Dendritic cell treated with granulocyte-macrophage colony-stimulating factor and Interleukin-4, amounts not matched to agents 40 ng/mL and 50 ng/mL, for 4 days (primary cell): ENCODE data around the gene FOXA3.
"Not testable (repeated sequence)": the region's sequence is repeated elsewhere in the genome, so short reads cannot be mapped to it uniquely, and the experiment has no call there.

ENCODE experiments used
- H3K27ac Mint-ChIP-seq: one replicate; pipeline ENCODE4 v1.8.0; 2022; ENCODE audit warnings: mild to moderate bottlenecking, mixed read lengths
- H3K27me3 Mint-ChIP-seq: one replicate; pipeline ENCODE4 v1.8.0; 2022; ENCODE audit warnings: mild to moderate bottlenecking, mixed read lengths
- H3K36me3 Mint-ChIP-seq: one replicate; pipeline ENCODE4 v1.8.0; 2022; ENCODE audit warnings: low read depth, mixed read lengths
- H3K4me1 Mint-ChIP-seq: one replicate; pipeline ENCODE4 v1.8.0; 2022; ENCODE audit warnings: low read depth, mixed read lengths
- H3K4me3 Mint-ChIP-seq: one replicate; pipeline ENCODE4 v1.8.0; 2022; ENCODE audit warnings: mild to moderate bottlenecking, moderate library complexity, mixed read lengths
- H3K9me3 Mint-ChIP-seq: one replicate; pipeline ENCODE4 v1.8.0; 2022; ENCODE audit warnings: mixed read lengths
- intact Hi-C: fragments of 100-400 bp; cut with micrococcal nuclease; formaldehyde crosslinking; loops from one replicate; pipeline ENCODE4 v1.15.0; 2022

FOXA3 gene

GRCh38 chr19:45854167-45854778 lies 9.9 kb upstream of the FOXA3 start:
- Mint-ChIP-seq H3K36me3 (peaks cover 100% of the 10 kb centered on the region), H3K4me1 (peaks cover 7% of the 10 kb centered on the region), H3K9me3 (no peaks in the 10 kb centered on the region), H3K4me3 (no peak overlapping the region), H3K27ac (no peak overlapping the region), H3K27me3 (no peaks in the 10 kb centered on the region)
- intact Hi-C loops: no loop called here

GRCh38 chr19:45860359-45861259 lies 3.5 kb upstream of the FOXA3 start:
- intact Hi-C loops: no loop called here
- peaks cover 23% of the 10 kb centered on the region for H3K27me3 Mint-ChIP-seq
- peaks cover 75% of the 10 kb centered on the region for H3K36me3 Mint-ChIP-seq
- H3K9me3 Mint-ChIP-seq: no peaks in the 10 kb centered on the region
- H3K27ac Mint-ChIP-seq: no peak overlapping the region
- peak overlapping the region; percentile 20 for H3K4me3 Mint-ChIP-seq
- peaks cover 40% of the 10 kb centered on the region for H3K4me1 Mint-ChIP-seq

DNA sequence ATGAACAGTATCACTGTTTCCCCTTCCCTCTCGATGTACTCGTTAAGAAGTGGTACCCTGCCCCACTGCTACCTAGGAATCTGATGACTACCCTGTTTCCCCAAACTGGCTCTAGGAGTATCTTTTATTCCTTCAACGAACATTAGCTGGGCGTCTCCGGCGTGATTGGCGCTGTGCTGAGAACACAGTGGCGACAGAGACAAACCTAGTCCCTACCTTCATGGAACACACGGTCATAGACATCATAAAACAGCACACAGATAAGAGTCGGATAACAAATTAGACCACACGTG lies 1.9 kb upstream of the FOXA3 start:
- intact Hi-C loops: no loop called here
- H3K36me3 Mint-ChIP-seq: peaks cover 59% of the 10 kb centered on the region
- no peaks in the 10 kb centered on the region for H3K9me3 Mint-ChIP-seq
- peak overlapping the region; percentile 91 for H3K4me3 Mint-ChIP-seq
- peaks cover 40% of the 10 kb centered on the region for H3K4me1 Mint-ChIP-seq
- H3K27ac Mint-ChIP-seq: peak overlapping the region; percentile 90
- peaks cover 38% of the 10 kb centered on the region for H3K27me3 Mint-ChIP-seq

GRCh38 chr19:45862564-45863334 lies 1.4 kb upstream of the FOXA3 start, which contains the start of gene SYMPK:
Gene SYMPK (minus strand): TSS chr19:45863147. CDS start chr19:45854495, 8,652 bp downstream.
- H3K36me3 Mint-ChIP-seq: peaks cover 53% of the 10 kb centered on the region
- H3K27ac Mint-ChIP-seq: peak within 1 kb of the TSS; percentile 90
- H3K27me3 Mint-ChIP-seq: peaks cover 44% of the 10 kb centered on the region

DNA sequence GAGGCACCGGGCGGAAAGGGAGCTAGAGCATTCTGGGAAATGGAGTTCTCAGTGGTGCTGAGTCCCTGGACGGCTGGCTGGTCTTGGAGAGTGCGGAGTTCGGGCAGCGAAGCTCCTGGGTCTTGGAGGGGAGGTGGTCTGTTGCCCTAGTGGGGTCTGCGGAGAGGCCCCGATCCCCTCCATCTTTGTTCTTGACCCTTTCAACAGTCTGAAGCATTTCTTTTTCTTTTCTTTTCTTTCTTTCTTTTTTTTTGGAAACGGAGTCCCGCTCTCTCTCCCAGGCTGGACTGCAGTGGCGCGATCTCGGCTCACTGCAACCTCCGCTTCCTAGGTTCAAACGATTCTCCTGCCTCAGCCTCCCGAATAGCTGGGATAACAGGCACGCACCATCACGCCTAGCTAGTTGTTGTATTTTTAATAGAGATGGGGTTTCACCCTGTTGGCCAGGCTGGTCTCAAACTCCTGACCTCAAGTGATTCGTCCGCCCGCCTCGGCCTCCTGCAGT lies 739 bp upstream of the FOXA3 start:
- Mint-ChIP-seq H3K4me3 (peak overlapping the region; percentile 91), H3K27me3 (peaks cover 49% of the 10 kb centered on the region), H3K27ac (peak overlapping the region; percentile 90), H3K4me1 (peaks cover 36% of the 10 kb centered on the region), H3K9me3 (no peaks in the 10 kb centered on the region), H3K36me3 (peaks cover 47% of the 10 kb centered on the region)
- intact Hi-C loops: loop anchor here (1.0 kb wide), 2 partner anchors 23 to 132 kb away; partner anchors contain the start of genes CCDC61 and IRF2BP1

More at GRCh38 chr19:45862564-45863334, 1.4 kb upstream of the FOXA3 start, which contains the start of gene SYMPK:
- intact Hi-C loops: loop anchor here (1.0 kb wide), 2 partner anchors 24 to 133 kb away; partner anchors contain the start of genes CCDC61 and IRF2BP1
- Mint-ChIP-seq H3K9me3 (no peaks in the 10 kb centered on the region), H3K4me3 (peak within 1 kb of the TSS; percentile 91), H3K4me1 (peaks cover 40% of the 10 kb centered on the region)

DNA sequence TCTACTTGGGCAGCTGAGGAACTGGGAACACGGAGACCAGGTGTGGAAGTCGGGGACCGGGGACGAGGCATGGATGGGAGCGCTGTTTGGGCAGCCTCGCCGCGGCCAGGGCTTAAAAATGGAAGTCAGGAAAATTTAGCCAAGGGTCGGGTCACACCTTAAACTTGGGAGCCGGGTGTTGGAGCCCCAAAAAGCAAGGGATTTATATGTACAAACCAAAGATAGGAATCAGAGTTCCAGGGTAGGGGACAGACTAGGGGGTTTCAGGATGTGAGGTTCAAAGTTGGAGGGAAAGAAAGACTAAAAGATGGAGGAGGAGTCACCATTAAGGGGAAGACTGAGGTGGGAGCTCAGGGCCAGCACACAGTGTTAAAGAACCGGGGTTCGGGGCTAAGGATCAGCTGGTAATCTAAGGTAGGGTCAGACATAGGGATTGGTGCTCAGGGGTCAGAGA lies 530 bp downstream of the FOXA3 start:
- H3K27me3 Mint-ChIP-seq: peaks cover 51% of the 10 kb centered on the region
- no peak overlapping the region for H3K27ac Mint-ChIP-seq
- H3K4me3 Mint-ChIP-seq: peak overlapping the region; percentile 25
- no peaks in the 10 kb centered on the region for H3K9me3 Mint-ChIP-seq
- H3K36me3 Mint-ChIP-seq: peaks cover 34% of the 10 kb centered on the region
- peaks cover 30% of the 10 kb centered on the region for H3K4me1 Mint-ChIP-seq
- intact Hi-C loops: loop anchor here (1.0 kb wide), 1 partner anchor 19 kb away; no protein-coding TSS in a partner anchor

- H3K27ac Mint-ChIP-seq: no peak overlapping the region
- H3K27me3 Mint-ChIP-seq: peaks cover 54% of the 10 kb centered on the region
- H3K36me3 Mint-ChIP-seq: peaks cover 27% of the 10 kb centered on the region
- no peaks in the 10 kb centered on the region for H3K9me3 Mint-ChIP-seq
- intact Hi-C loops: no loop called here
- H3K4me1 Mint-ChIP-seq: peaks cover 26% of the 10 kb centered on the region
- no peak overlapping the region for H3K4me3 Mint-ChIP-seq
These were observed 1.3 kb downstream of the FOXA3 start for GRCh38 chr19:45865269-45865948.

DNA sequence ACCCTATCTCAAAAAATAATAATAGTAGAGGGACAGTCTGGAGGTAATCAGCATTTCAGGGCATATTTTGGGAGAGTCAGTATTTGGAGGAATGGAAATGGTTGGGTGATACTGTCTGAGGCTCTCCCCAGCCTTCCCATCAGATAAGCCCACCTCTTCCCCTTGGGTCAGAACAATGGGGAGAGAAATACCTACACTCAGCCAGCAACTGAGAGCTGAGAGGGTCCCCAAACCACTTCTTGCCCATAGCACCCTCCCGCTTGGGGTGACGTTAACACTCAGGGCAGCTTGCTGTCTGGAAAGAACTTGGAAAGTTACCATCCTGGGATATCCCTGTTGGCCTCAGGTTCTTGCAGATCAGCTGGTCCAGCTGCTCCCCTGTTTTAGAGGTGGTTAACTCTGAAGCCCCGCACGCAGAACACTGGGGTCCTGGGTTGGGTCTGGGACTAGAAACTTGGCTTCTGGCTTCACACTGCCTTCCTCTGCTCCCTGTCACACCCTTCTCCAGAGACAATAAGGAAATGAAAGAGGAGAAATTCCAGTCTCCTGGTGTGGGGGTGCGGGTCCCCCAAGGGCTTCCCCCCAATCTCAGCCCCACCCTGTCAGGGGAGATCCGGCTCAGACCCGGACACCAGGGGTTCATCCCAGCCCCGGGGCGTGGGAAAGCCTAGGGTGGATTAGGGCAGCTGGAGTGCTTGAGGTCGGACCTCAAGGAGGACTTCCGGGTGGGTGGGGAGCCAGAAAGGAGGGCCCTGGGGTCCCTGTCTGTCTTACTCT lies 2.5 kb downstream of the FOXA3 start:
- peaks cover 17% of the 10 kb centered on the region for H3K36me3 Mint-ChIP-seq

DNA sequence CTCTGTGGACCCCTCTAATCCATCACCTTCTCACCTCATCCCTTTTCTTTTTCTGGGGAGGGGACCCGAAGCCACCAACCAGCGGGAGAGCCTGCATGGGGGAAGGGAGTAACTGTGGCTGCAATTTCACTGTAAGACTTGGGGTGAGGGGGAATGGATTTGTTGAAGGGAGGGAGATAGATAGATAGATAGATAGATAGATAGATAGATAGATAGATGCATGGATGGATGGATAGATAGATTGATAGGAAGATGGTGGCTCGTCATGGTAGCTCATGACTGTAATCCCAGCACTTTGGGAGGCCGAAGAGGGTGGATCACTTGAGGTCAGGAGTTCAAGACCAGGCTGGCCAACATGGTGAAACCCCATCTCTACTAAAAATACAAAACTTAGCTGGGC lies 3.1 kb downstream of the FOXA3 start:
- Mint-ChIP-seq H3K4me1 (peaks cover 19% of the 10 kb centered on the region), H3K36me3 (peaks cover 10% of the 10 kb centered on the region), H3K27me3 (peaks cover 61% of the 10 kb centered on the region)
- H3K4me3 Mint-ChIP-seq, intact Hi-C loops, H3K27ac Mint-ChIP-seq, H3K9me3 Mint-ChIP-seq: not testable (repeated sequence)

More for the DNA sequence above, 2.5 kb downstream of the FOXA3 start:
- intact Hi-C loops: no loop called here
- H3K4me3 Mint-ChIP-seq: no peak overlapping the region
- no peak overlapping the region for H3K27ac Mint-ChIP-seq
- H3K4me1 Mint-ChIP-seq: peaks cover 25% of the 10 kb centered on the region
- no peaks in the 10 kb centered on the region for H3K9me3 Mint-ChIP-seq
- peaks cover 60% of the 10 kb centered on the region for H3K27me3 Mint-ChIP-seq

GRCh38 chr19:45870798-45871197 lies 6.7 kb downstream of the FOXA3 start:
- intact Hi-C loops: no loop called here
- Mint-ChIP-seq H3K36me3 (no peaks in the 10 kb centered on the region), H3K27me3 (peaks cover 62% of the 10 kb centered on the region), H3K4me3 (no peak overlapping the region), H3K9me3 (no peaks in the 10 kb centered on the region), H3K4me1 (peaks cover under 1% of the 10 kb centered on the region), H3K27ac (no peak overlapping the region)

DNA sequence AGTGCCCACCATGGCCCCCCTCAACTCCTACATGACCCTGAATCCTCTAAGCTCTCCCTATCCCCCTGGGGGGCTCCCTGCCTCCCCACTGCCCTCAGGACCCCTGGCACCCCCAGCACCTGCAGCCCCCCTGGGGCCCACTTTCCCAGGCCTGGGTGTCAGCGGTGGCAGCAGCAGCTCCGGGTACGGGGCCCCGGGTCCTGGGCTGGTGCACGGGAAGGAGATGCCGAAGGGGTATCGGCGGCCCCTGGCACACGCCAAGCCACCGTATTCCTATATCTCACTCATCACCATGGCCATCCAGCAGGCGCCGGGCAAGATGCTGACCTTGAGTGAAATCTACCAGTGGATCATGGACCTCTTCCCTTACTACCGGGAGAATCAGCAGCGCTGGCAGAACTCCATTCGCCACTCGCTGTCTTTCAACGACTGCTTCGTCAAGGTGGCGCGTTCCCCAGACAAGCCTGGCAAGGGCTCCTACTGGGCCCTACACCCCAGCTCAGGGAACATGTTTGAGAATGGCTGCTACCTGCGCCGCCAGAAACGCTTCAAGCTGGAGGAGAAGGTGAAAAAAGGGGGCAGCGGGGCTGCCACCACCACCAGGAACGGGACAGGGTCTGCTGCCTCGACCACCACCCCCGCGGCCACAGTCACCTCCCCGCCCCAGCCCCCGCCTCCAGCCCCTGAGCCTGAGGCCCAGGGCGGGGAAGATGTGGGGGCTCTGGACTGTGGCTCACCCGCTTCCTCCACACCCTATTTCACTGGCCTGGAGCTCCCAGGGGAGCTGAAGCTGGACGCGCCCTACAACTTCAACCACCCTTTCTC lies 8.2 kb downstream of the FOXA3 start:
- Mint-ChIP-seq H3K36me3 (no peaks in the 10 kb centered on the region), H3K4me1 (peaks cover 14% of the 10 kb centered on the region), H3K27me3 (peaks cover 63% of the 10 kb centered on the region), H3K9me3 (no peaks in the 10 kb centered on the region), H3K27ac (no peak overlapping the region), H3K4me3 (no peak overlapping the region)
- intact Hi-C loops: no loop called here

DNA sequence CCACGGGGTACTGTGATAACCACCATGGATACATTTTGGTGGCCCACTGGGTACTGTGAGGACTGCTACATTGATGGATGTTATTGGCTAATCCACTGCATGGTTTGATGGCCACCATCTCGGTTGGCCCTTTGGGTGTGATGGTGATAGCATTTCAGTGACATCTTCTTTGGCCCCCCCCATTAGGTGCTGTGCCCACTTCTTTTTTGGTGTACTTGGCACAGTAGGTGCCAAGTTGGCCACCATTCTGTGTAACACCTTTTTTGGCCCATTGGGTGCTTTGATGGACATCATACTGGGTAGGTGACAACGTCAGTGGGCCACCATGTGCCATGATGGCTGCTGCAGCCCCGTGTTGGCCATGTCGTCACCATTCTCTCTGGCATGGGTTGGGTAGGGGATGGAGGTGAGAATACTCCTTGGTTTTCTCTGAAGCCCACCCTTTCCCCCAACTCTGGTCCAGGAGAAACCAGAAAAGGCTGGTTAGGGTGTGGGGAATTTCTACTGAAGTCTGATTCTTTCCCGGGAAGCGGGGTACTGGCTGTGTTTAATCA lies 9.2 kb downstream of the FOXA3 start:
- Mint-ChIP-seq H3K4me1 (peaks cover 14% of the 10 kb centered on the region), H3K27me3 (peaks cover 63% of the 10 kb centered on the region), H3K4me3 (no peak overlapping the region), H3K36me3 (no peaks in the 10 kb centered on the region), H3K9me3 (no peaks in the 10 kb centered on the region), H3K27ac (no peak overlapping the region)
- intact Hi-C loops: no loop called here
